ENCODE measurements around the gene SH2D6.

The SH2D6 gene

GRCh38 chr2:85390941-85391669 lies 27.4 kb upstream of the SH2D6 start:
- TF ChIP-seq, protein P1, sequence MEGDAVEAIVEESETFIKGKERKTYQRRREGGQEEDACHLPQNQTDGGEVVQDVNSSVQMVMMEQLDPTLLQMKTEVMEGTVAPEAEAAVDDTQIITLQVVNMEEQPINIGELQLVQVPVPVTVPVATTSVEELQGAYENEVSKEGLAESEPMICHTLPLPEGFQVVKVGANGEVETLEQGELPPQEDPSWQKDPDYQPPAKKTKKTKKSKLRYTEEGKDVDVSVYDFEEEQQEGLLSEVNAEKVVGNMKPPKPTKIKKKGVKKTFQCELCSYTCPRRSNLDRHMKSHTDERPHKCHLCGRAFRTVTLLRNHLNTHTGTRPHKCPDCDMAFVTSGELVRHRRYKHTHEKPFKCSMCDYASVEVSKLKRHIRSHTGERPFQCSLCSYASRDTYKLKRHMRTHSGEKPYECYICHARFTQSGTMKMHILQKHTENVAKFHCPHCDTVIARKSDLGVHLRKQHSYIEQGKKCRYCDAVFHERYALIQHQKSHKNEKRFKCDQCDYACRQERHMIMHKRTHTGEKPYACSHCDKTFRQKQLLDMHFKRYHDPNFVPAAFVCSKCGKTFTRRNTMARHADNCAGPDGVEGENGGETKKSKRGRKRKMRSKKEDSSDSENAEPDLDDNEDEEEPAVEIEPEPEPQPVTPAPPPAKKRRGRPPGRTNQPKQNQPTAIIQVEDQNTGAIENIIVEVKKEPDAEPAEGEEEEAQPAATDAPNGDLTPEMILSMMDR (IDR thresholded peaks at IDR 0.05; ENCODE audit: borderline replicate concordance, insufficient read depth, low read depth, low read length) = peak; percentile 93
- H3K4me3 ChIP-seq (ENCODE audit: low read depth, low read length) = no peak overlapping the region

DNA sequence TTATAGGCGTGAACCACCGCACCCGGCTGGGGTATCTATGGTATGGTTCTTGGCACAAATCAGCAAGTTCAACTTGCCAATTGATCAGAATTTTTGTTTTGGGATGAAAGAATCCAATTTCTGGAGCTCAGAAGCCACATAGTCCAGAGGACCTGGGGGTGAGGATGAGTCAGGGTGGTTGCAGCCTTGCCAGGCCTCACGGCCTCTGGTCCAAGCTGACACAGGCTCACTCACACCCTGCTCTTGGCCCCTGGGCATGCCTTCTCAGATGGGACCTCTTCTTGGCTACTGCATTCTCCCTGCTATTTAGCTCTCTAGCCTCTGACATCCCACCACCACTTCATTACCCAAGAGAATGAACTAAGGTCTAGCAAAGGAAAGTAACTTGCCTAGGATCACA lies 24.7 kb upstream of the SH2D6 start:
- TF ChIP-seq, protein P1 (IDR thresholded peaks at IDR 0.05; ENCODE audit: borderline replicate concordance, insufficient read depth, low read depth, low read length) = no peak
- H3K4me3 ChIP-seq (ENCODE audit: low read depth, low read length) = no peak overlapping the region

- no peak overlapping the region for H3K4me3 ChIP-seq (ENCODE audit: low read depth, low read length)
- TF ChIP-seq, protein P1 (IDR thresholded peaks at IDR 0.05; ENCODE audit: borderline replicate concordance, insufficient read depth, low read depth, low read length) = no peak
Measured at GRCh38 chr2:85394261-85394681, 24.2 kb upstream of the SH2D6 start.

DNA sequence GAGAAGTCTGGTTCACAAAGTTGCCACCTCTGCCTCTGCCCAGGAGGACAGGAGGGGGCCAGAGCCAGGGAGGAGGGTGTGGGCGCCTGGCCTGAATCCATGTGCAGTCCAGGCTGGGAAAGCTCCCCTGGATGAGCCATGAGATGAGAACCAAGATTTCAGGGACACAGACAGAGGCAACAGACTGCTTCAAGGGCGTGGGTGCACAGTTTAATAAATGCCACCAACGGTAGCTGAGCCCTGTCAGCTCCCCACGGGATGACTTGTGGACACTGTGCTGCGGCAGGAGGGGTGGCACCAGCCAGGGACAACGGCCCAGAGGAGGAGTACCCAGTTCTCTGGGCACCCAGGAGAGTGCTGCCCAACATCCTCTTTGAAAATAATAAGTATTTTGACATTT lies 23.5 kb upstream of the SH2D6 start:
- TF ChIP-seq, protein P1 (IDR thresholded peaks at IDR 0.05; ENCODE audit: borderline replicate concordance, insufficient read depth, low read depth, low read length) = no peak
- H3K4me3 ChIP-seq (ENCODE audit: low read depth, low read length) = no peak overlapping the region

DNA sequence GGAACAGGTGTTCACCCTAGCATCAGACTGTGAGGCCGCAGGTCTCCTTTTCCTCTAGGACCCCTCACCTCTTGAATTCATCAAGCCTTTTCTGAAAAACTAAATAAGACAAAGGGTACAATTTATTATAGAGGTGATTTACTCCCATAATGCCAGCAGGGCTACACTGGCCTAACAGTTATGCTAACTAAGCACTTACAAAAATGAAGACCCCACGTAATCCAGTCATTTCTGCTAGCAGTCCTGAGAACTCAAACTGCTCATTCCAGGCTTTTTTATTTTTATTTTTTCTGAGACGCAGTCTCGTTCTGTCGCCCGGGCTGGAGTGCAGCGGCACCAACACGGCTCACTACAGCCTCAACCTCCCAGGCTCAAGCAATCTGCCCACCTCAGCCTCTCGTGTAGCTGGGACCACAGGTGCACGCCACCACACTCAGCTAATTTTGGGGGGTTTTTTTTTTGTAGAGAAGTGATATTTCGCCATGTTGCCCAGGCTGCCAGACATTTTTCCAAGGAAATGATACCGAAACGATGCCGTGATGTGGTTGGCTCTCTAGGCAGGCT lies 22.5 kb upstream of the SH2D6 start:
- TF ChIP-seq, protein P1 (IDR thresholded peaks at IDR 0.05; ENCODE audit: borderline replicate concordance, insufficient read depth, low read depth, low read length) = no peak
- H3K4me3 ChIP-seq (ENCODE audit: low read depth, low read length) = no peak overlapping the region

DNA sequence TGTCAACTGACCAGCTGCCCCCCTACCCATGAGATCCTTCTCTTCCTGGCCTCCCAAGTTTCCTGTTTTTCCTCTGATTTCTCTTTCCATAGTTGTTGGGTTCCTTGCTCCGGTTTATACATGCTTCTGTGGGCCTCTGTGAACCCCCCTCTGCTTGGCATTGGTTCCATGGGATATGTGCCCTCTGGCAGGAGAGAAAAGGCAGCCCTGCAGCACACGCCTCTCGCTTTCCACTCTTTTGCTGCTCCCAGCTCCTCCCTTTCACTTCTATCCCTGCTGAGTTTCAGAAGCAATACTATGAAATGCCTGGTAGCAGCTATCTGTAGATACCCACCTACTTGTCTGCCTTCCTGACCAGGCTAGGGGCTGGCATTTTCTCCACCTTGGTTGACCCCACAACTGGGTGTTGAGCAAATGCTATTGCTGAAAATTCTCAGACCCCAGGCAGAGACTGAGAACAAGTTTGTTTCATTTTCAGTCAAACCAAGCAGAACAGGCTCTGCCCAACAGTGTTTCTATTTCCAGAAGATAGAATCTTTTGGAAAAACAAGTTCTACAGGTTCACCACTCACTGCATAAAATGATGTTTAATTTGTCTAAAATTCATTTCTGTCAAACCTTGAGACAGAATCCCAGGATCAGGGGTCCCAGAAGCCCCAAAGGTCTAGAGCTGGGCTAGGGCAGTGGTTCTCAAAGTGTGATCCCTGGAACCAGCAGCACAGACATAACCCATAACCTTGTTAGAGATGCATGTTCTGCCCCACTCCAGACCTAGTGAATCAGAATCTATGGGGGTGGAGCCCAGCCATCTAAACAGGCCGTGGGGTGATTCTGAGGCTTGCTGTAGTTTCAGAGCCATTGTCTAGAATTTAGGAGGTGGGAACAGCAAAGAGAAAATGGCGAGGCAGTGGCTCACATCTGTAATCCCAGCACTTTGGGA lies 21.7 kb upstream of the SH2D6 start:
- TF ChIP-seq, protein P1 (IDR thresholded peaks at IDR 0.05; ENCODE audit: borderline replicate concordance, insufficient read depth, low read depth, low read length) = no peak
- no peak overlapping the region for H3K4me3 ChIP-seq (ENCODE audit: low read depth, low read length)
